Endothelial cell of umbilical vein (primary cell): ENCODE measurements around the gene ANKFN1. TPM values are rescaled to one million over a fixed set of nuclear protein-coding genes. Genes with fewer than 3 reads are reported as not detected.

Experiments
- BruUV-seq: library from RNA; stranded (reverse); fragments of 400-500 nt; replicated peaks from 2 replicates; lab custom pipeline; 2021; lab: Mats Ljungman, UMichigan
- CTCF ChIA-PET: fragments of 300-600, 350-600 bp; sonication (Branson Sonifier 250); formaldehyde crosslinking; loops from one replicate; lab custom pipeline; 2021; ENCODE audit warnings: antibody characterized with exemption, inconsistent platforms; lab: Charles Lee
- POLR2A ChIA-PET: fragments of 300-600, 350-600 bp; sonication (Branson Sonifier 250); formaldehyde crosslinking; loops from one replicate; lab custom pipeline; 2021; ENCODE audit warnings: antibody characterized with exemption, inconsistent platforms; lab: Charles Lee
- DNase-seq: peaks from one replicate; pipeline ENCODE4 v3.0.0-alpha.2; 2011; ENCODE audit warnings: low read depth, low spot score
- FAIRE-seq: peaks from 2 replicates; lab custom pipeline; 2011; peaks lifted over from hg19 to GRCh38; lab: Jason Lieb, UNC
- H2AFZ ChIP-seq: 2 replicates; pipeline ENCODE4 v1.6.0; 2012; ENCODE audit warnings: low read depth, low read length, control low read depth, inconsistent platforms
- H3K27ac ChIP-seq: 2 replicates; pipeline ENCODE4 v1.5.1; 2011; ENCODE audit warnings: low read depth, mild to moderate bottlenecking, control low read depth, low read length, moderate library complexity; ENCODE audit not compliant: insufficient read depth
- H3K27me3 ChIP-seq, 2 experiments: 2 replicates each; pipeline versions ENCODE4 v1.6.0 to v1.6.1; 2011; ENCODE audit warnings: low read length in 2 of 2, mixed read lengths in 1 of 2; ENCODE audit not compliant: control insufficient read depth in 2 of 2, insufficient read depth in 2 of 2
- H3K36me3 ChIP-seq, 2 experiments: 2 replicates in 1 of 2; 3 replicates in 1 of 2; pipeline ENCODE4 v1.5.1; 2011; ENCODE audit warnings: low read length in 2 of 2, mild to moderate bottlenecking in 1 of 2, moderate library complexity in 1 of 2; ENCODE audit not compliant: control insufficient read depth in 2 of 2, insufficient read depth in 2 of 2; ENCODE audit errors: extremely low read depth in 1 of 2
- H3K4me1 ChIP-seq: 3 replicates; pipeline ENCODE4 v1.5.1; 2011; ENCODE audit warnings: mild to moderate bottlenecking, low read length; ENCODE audit not compliant: control insufficient read depth, insufficient read depth; ENCODE audit errors: extremely low read depth
- H3K4me2 ChIP-seq: 2 replicates; pipeline ENCODE4 v1.6.1; 2011; ENCODE audit warnings: low read length, control low read depth, mixed read lengths; ENCODE audit not compliant: insufficient read depth
- H3K4me3 ChIP-seq, 3 experiments: fragments of 200-600 bp in 1 of 3; sonication (generic), shearing (Covaris generic) in 1 of 3; replicated peaks in 1 of 3; 2 replicates each; pipeline ENCODE4 v1.5.1; 2011 to 2016; ENCODE audit warnings: control low read depth in 3 of 3, low read length in 3 of 3, mild to moderate bottlenecking in 2 of 3, inconsistent platforms in 1 of 3, low read depth in 1 of 3, moderate library complexity in 1 of 3; ENCODE audit not compliant: insufficient read depth in 1 of 3
- H3K79me2 ChIP-seq: 2 replicates; pipeline ENCODE4 v1.6.0; 2012; ENCODE audit warnings: low read length, inconsistent platforms; ENCODE audit not compliant: control insufficient read depth, insufficient read depth
- H3K9ac ChIP-seq: replicated peaks from 2 replicates; pipeline ENCODE3; 2011; ENCODE audit warnings: low read length, control low read depth; ENCODE audit not compliant: insufficient read depth; ENCODE audit errors: extremely low read depth
- H3K9me1 ChIP-seq: replicated peaks from 3 replicates; pipeline ENCODE4 v1.6.0; 2011; ENCODE audit warnings: mild to moderate bottlenecking, low read length; ENCODE audit not compliant: control insufficient read depth, insufficient read depth; ENCODE audit errors: extremely low read depth
- H3K9me3 ChIP-seq: replicated peaks from 2 replicates; pipeline ENCODE4 v1.5.1; 2012; ENCODE audit warnings: low read length, inconsistent platforms; ENCODE audit not compliant: control insufficient read depth, insufficient read depth
- H4K20me1 ChIP-seq: replicated peaks from 2 replicates; pipeline ENCODE3; 2011; ENCODE audit warnings: mild to moderate bottlenecking, low read length; ENCODE audit not compliant: control insufficient read depth, insufficient read depth; ENCODE audit errors: extremely low read depth
- CTCF ChIP-seq, 2 donors: IDR thresholded peaks; 1 replicate in 1 of 2; 2 replicates in 1 of 2; pipeline ENCODE4 v1.5.1; 2011; ENCODE audit warnings: low read length in 2 of 2, mild to moderate bottlenecking in 2 of 2, moderate library complexity in 2 of 2, control low read depth in 1 of 2, inconsistent platforms in 1 of 2, low read depth in 1 of 2; ENCODE audit not compliant: insufficient read depth in 1 of 2; ENCODE audit errors: extremely low read depth in 1 of 2
- EZH2 ChIP-seq: IDR thresholded peaks from 2 replicates; pipeline ENCODE4 v1.6.1; 2012; ENCODE audit warnings: borderline replicate concordance, low read depth, mild to moderate bottlenecking, moderate library complexity, low read length, inconsistent platforms; ENCODE audit not compliant: severe bottlenecking
- FOS ChIP-seq: IDR thresholded peaks from 2 replicates; pipeline ENCODE4 v1.6.1; 2011; ENCODE audit warnings: mild to moderate bottlenecking, low read length, moderate library complexity, borderline replicate concordance; ENCODE audit not compliant: insufficient read depth
- GATA2 ChIP-seq: IDR thresholded peaks from 2 replicates; pipeline ENCODE4 v1.7.0; 2011; ENCODE audit warnings: low read depth, mild to moderate bottlenecking, moderate library complexity, mixed read lengths, low read length; ENCODE audit not compliant: insufficient read length, insufficient read depth
- JUN ChIP-seq: IDR thresholded peaks from 2 replicates; pipeline ENCODE4 v1.6.1; 2011; ENCODE audit warnings: borderline replicate concordance, low read depth; ENCODE audit not compliant: insufficient read length, insufficient read depth
- MAX ChIP-seq: IDR thresholded peaks from 2 replicates; pipeline ENCODE4 v1.6.1; 2011; ENCODE audit not compliant: insufficient read depth, insufficient read length
- MYC ChIP-seq: IDR thresholded peaks from one replicate; pipeline ENCODE4 v1.6.1; 2011; ENCODE audit warnings: mild to moderate bottlenecking, low read depth, low read length
- POLR2A ChIP-seq: IDR thresholded peaks from 2 replicates; pipeline ENCODE4 v1.6.1; 2012; ENCODE audit warnings: low read depth, mild to moderate bottlenecking, control low read depth, low read length
- POLR2AphosphoS5 ChIP-seq: IDR thresholded peaks from 2 replicates; pipeline ENCODE4 v1.6.1; 2012; ENCODE audit warnings: low read depth, mild to moderate bottlenecking, control low read depth, low read length, moderate library complexity; ENCODE audit not compliant: insufficient read depth
- dilution Hi-C: fragments of 300-500 bp; cut with MboI; formaldehyde crosslinking; loops from one replicate; pipeline ENCODE4 v1.15.0; 2019; ENCODE audit warnings: low sequenced_read_pairs; ENCODE audit not compliant: extremely low pct_ligation_motif_present
- intact Hi-C: fragments of 100-400 bp; cut with micrococcal nuclease; formaldehyde crosslinking; loops from one replicate; pipeline ENCODE4 v1.10.0; 2022
- polyA plus RNA-seq, 4 experiments: library from polyadenylated mRNA; depleted of rRNA in 3 of 4; stranded (reverse) in 3 of 4; unstranded in 1 of 4; fragments of >200 nt; gene quantifications; 2 replicates each; pipeline versions ENCODE4 v1.2.1 to v1.2.3, GENCODE V29; 2011 to 2012; ENCODE audit warnings: missing spikeins in 1 of 4
- total RNA-seq: library from RNA; stranded (reverse); gene quantifications from 2 replicates; pipeline ENCODE4 v1.2.3, GENCODE V29; 2021

The ANKFN1 gene
- total and polyA plus RNA-seq, 2 donors (not counting 3 experiments of a cell fraction or from before 2014, with no cell fraction given): 0.15 TPM; not detected in 1

- FAIRE-seq (peak; percentile 4), DNase-seq (no peak)
- Histone ChIP-seq H3K9me3 (no peaks in the 10 kb centered on the region), H3K4me1 (no peaks in the 10 kb centered on the region), H3K9ac (no peak overlapping the region), H3K36me3 (no peaks in the 10 kb centered on the region), H4K20me1 (no peaks in the 10 kb centered on the region), H3K27me3 (peaks cover 0 to 7% of the 10 kb centered on the region in 2 experiments), H3K4me2 (no peak overlapping the region), H2AFZ (no peak overlapping the region), H3K79me2 (no peaks in the 10 kb centered on the region), H3K9me1 (no peaks in the 10 kb centered on the region), H3K4me3 (no peak overlapping the region), H3K27ac (no peak overlapping the region)
- no TSS peak for BruUV-seq
- dilution Hi-C loops (loop anchor here (10.0 kb wide), 1 partner anchor 122 kb away; no protein-coding TSS in a partner anchor), intact Hi-C loops (no loop called here)
- CTCF ChIA-PET: interaction anchor here (0.5 to 1.2 kb wide), 3 partner anchors 23 to 909 kb away, joined by 3 read pairs; no protein-coding TSS in a partner anchor
- TF ChIP-seq POLR2AphosphoS5 (no peak), POLR2A (no peak), EZH2 (no peak), JUN (no peak), GATA2 (no peak), FOS (no peak), CTCF (IDR thresholded peaks at IDR 0.05; ENCODE audit: extremely low read depth in 1 of 2, insufficient read depth in 1 of 2, low read depth in 1 of 2, low read length in 2 of 2) (no peak), MAX (no peak), MYC (no peak)
- POLR2A ChIA-PET: no interaction called here
Observed at GRCh38 chr17:56173026-56173425, 19.8 kb downstream of the ANKFN1 start.
